Hepatocyte (in vitro differentiated cells): ENCODE measurements around the gene URM1. TPM values are rescaled to one million over a fixed set of nuclear protein-coding genes. Genes with fewer than 3 reads are reported as not detected.
A peak's percentile ranks its signal among the peaks of the same experiment; 100 is the strongest.

Source experiments
- DNase-seq: peaks from one replicate; pipeline ENCODE4 v3.0.0-alpha.2; 2016; ENCODE audit warnings: low spot score
- H2AFZ ChIP-seq: fragments of 200-600 bp; sonication (generic); 2 replicates; pipeline ENCODE4 v1.6.0; 2016; ENCODE audit warnings: antibody characterized with exemption, mild to moderate bottlenecking
- H3K27ac ChIP-seq: fragments of 200-600 bp; sonication (generic); 2 replicates; pipeline ENCODE4 v1.5.1; 2016; ENCODE audit warnings: mild to moderate bottlenecking
- H3K27me3 ChIP-seq: fragments of 200-600 bp; sonication (generic); 2 replicates; pipeline ENCODE4 v1.6.1; 2016
- H3K36me3 ChIP-seq: fragments of 200-600 bp; sonication (generic); replicated peaks from 2 replicates; pipeline ENCODE4 v1.5.1; 2016; ENCODE audit warnings: low read depth; ENCODE audit not compliant: insufficient read depth
- H3K4me1 ChIP-seq: fragments of 200-600 bp; sonication (generic); 2 replicates; pipeline ENCODE4 v1.5.1; 2016; ENCODE audit warnings: mild to moderate bottlenecking, moderate library complexity; ENCODE audit not compliant: insufficient read depth
- H3K4me2 ChIP-seq: fragments of 200-600 bp; sonication (generic); 2 replicates; pipeline ENCODE4 v1.6.0; 2016
- H3K4me3 ChIP-seq: fragments of 200-600 bp; sonication (generic); 2 replicates; pipeline ENCODE4 v1.5.1; 2016; ENCODE audit warnings: mild to moderate bottlenecking
- H3K79me2 ChIP-seq: fragments of 200-600 bp; sonication (generic); 2 replicates; pipeline ENCODE4 v1.6.0; 2017; ENCODE audit warnings: mild to moderate bottlenecking
- H3K9me2 ChIP-seq: fragments of 200-600 bp; sonication (generic); replicated peaks from 2 replicates; pipeline ENCODE4 v1.6.0; 2017; ENCODE audit warnings: mild to moderate bottlenecking; ENCODE audit not compliant: insufficient read depth
- H3K9me3 ChIP-seq: fragments of 200-600 bp; sonication (generic); 2 replicates; pipeline ENCODE4 v1.5.1; 2016; ENCODE audit warnings: low read depth, mild to moderate bottlenecking
- H4K20me1 ChIP-seq: fragments of 200-600 bp; sonication (generic); 2 replicates; pipeline ENCODE4 v1.6.0; 2016; ENCODE audit warnings: mild to moderate bottlenecking; ENCODE audit not compliant: insufficient read depth, poor library complexity, severe bottlenecking
- EZH2 ChIP-seq: fragments of 200-600 bp; sonication (generic); IDR thresholded peaks from 2 replicates; pipeline ENCODE4 v1.6.1; 2016; ENCODE audit warnings: antibody characterized with exemption, mild to moderate bottlenecking, borderline replicate concordance
- EZH2phosphoT487 ChIP-seq: fragments of 200-600 bp; sonication (generic); IDR thresholded peaks from one replicate; pipeline ENCODE4 v1.6.1; 2018; ENCODE audit warnings: antibody characterized with exemption, mild to moderate bottlenecking, low read depth, moderate library complexity; ENCODE audit not compliant: unreplicated experiment, severe bottlenecking
- WGBS: methylation state at CpG from one replicate; pipeline ENCODE4 v1.1.6; 2016; ENCODE audit warnings: low lambda C conversion rate; ENCODE audit errors: missing lambda C conversion rate; 5-methylcytosine and 5-hydroxymethylcytosine counted together
- polyA plus RNA-seq: library from polyadenylated mRNA; unstranded; fragments of >200 nt; fragmentation: Nextera tagmentation; extraction: Ambion mirVana; gene quantifications from 2 replicates; pipeline ENCODE4 v1.2.1, GENCODE V29; 2016
- total RNA-seq: library from RNA; depleted of rRNA; stranded (reverse); fragments of >200 nt; gene quantifications from 2 replicates; pipeline ENCODE4 v1.2.3, GENCODE V29; 2014
- TF ChIP-seq, protein P1 (sequence below): fragments of 200-600 bp; sonication (generic); IDR thresholded peaks from 2 replicates; pipeline ENCODE4 v1.5.1; 2016; ENCODE audit warnings: antibody characterized with exemption, mild to moderate bottlenecking; ENCODE audit not compliant: poor library complexity

Gene URM1
- total and polyA plus RNA-seq, 2 experiments from 2014 or later = 32.7 to 55.7 TPM

DNA sequence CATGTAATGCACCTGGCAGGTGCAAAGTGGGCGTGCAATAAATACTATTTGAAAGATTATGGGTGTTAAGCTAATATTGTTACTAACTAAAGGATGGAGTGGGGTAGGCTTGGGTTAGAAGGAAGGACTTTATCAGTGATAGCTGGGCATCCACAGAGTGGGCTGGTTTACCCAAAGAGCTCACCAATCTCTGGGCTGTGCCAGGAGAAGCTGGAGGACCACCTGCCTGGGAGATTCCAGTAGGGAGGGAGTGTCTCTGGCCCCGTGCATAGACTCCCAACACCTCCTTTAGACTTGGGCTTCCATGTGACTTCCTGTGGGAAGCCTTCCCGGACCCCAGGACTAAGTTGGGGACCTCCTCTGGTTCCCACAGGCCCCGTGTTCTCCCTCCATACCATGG is 5.6 kb upstream of the URM1 start:
- Histone ChIP-seq H3K9me3 (no peaks in the 10 kb centered on the region), H4K20me1 (no peaks in the 10 kb centered on the region), H3K36me3 (no peaks in the 10 kb centered on the region), H3K9me2 (no peaks in the 10 kb centered on the region), H2AFZ (peak overlapping the region; percentile 80), H3K4me1 (peaks cover 29% of the 10 kb centered on the region), H3K4me2 (peak overlapping the region; percentile 74), H3K79me2 (peaks cover 10% of the 10 kb centered on the region), H3K27ac (peak overlapping the region; percentile 64), H3K4me3 (no peak overlapping the region), H3K27me3 (no peaks in the 10 kb centered on the region)
- TF ChIP-seq, protein P1, sequence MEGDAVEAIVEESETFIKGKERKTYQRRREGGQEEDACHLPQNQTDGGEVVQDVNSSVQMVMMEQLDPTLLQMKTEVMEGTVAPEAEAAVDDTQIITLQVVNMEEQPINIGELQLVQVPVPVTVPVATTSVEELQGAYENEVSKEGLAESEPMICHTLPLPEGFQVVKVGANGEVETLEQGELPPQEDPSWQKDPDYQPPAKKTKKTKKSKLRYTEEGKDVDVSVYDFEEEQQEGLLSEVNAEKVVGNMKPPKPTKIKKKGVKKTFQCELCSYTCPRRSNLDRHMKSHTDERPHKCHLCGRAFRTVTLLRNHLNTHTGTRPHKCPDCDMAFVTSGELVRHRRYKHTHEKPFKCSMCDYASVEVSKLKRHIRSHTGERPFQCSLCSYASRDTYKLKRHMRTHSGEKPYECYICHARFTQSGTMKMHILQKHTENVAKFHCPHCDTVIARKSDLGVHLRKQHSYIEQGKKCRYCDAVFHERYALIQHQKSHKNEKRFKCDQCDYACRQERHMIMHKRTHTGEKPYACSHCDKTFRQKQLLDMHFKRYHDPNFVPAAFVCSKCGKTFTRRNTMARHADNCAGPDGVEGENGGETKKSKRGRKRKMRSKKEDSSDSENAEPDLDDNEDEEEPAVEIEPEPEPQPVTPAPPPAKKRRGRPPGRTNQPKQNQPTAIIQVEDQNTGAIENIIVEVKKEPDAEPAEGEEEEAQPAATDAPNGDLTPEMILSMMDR = no peak
- no peak for TF ChIP-seq EZH2phosphoT487
- no peak for TF ChIP-seq EZH2
- no peak for DNase-seq
- 84% methylated on average over 4 of the region's 4 CpGs for WGBS

GRCh38 chr9:128369024-128369706 is 2.0 kb upstream of the URM1 start:
- WGBS = 94% methylated on average over 9 of the region's 9 CpGs
- Histone ChIP-seq H4K20me1 (no peaks in the 10 kb centered on the region), H3K79me2 (peaks cover 37% of the 10 kb centered on the region), H2AFZ (no peak overlapping the region), H3K4me2 (no peak overlapping the region), H3K4me1 (peaks cover 18% of the 10 kb centered on the region), H3K36me3 (no peaks in the 10 kb centered on the region), H3K9me2 (no peaks in the 10 kb centered on the region), H3K4me3 (no peak overlapping the region), H3K27ac (peak overlapping the region; percentile 93), H3K9me3 (no peaks in the 10 kb centered on the region), H3K27me3 (no peaks in the 10 kb centered on the region)
- no peak for DNase-seq
- TF ChIP-seq, protein P1 = no peak
- TF ChIP-seq EZH2 = no peak
- no peak for TF ChIP-seq EZH2phosphoT487

- H2AFZ ChIP-seq = peak overlapping the region; percentile 49
- H3K4me2 ChIP-seq = peak overlapping the region; percentile 85
- peaks cover 49% of the 10 kb centered on the region for H3K79me2 ChIP-seq
- H3K9me3 ChIP-seq = no peaks in the 10 kb centered on the region
- TF ChIP-seq EZH2phosphoT487 = no peak
- no peak for TF ChIP-seq EZH2
- TF ChIP-seq, protein P1 = no peak
- DNase-seq = no peak
- H3K4me1 ChIP-seq = peaks cover 8% of the 10 kb centered on the region
- no peaks in the 10 kb centered on the region for H3K36me3 ChIP-seq
- H3K27ac ChIP-seq = peak overlapping the region; percentile 93
- H3K9me2 ChIP-seq = no peaks in the 10 kb centered on the region
- H4K20me1 ChIP-seq = no peaks in the 10 kb centered on the region
- no peaks in the 10 kb centered on the region for H3K27me3 ChIP-seq
- H3K4me3 ChIP-seq = peak overlapping the region; percentile 41
Measured at GRCh38 chr9:128370367-128370751, 815 bp upstream of the URM1 start.
